HL-60 (cell line): ENCODE results near the gene TMEM263.

Source experiments
- GABPA ChIP-seq: IDR thresholded peaks from 2 replicates; pipeline ENCODE4 v1.6.1; 2012; ENCODE audit warnings: low read depth
- POLR2AphosphoS5 ChIP-seq: IDR thresholded peaks from 2 replicates; pipeline ENCODE4 v1.6.1; 2012; ENCODE audit warnings: low read depth
- SPI1 ChIP-seq: IDR thresholded peaks from 2 replicates; pipeline ENCODE4 v1.6.1; 2012; ENCODE audit warnings: low read depth, mild to moderate bottlenecking, borderline replicate concordance
- TF ChIP-seq, protein P1 (sequence below): IDR thresholded peaks from 2 replicates; pipeline ENCODE4 v1.6.1; 2012; ENCODE audit warnings: low read depth; ENCODE audit not compliant: insufficient replicate concordance
- TF ChIP-seq, protein P2 (sequence below): IDR thresholded peaks from one replicate; pipeline ENCODE4 v1.5.1; 2011; ENCODE audit warnings: low read length, control low read depth, inconsistent platforms; ENCODE audit not compliant: insufficient read depth

DNA sequence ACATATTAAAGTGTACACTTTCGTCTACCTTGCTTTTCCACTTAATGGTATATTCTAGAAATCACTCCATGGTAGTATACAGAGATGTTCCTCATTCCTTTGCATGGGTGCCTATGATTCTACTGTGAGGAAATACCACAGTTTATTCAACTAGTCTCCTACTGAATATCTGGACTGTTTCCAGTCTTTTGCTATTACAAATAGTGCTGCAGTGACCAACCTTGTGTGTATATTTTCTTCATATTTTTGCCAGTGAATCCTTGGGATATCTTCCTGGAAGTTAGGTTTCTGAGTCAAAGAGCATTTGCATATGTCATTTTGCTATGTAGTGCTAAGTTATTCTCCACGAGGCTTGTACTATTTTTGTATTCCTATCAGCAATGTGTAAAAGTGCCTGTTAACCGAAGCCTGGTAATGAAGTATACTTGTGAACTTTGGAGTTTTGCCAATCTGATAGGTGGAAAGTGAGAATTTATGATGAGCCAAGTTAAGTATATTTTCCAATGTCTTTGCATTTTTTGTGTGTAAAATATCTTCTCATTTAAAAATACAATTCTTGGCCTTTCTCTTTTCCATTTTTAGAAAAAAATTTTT lies 31.3 kb upstream of the TMEM263 start:
- TF ChIP-seq, protein P1, sequence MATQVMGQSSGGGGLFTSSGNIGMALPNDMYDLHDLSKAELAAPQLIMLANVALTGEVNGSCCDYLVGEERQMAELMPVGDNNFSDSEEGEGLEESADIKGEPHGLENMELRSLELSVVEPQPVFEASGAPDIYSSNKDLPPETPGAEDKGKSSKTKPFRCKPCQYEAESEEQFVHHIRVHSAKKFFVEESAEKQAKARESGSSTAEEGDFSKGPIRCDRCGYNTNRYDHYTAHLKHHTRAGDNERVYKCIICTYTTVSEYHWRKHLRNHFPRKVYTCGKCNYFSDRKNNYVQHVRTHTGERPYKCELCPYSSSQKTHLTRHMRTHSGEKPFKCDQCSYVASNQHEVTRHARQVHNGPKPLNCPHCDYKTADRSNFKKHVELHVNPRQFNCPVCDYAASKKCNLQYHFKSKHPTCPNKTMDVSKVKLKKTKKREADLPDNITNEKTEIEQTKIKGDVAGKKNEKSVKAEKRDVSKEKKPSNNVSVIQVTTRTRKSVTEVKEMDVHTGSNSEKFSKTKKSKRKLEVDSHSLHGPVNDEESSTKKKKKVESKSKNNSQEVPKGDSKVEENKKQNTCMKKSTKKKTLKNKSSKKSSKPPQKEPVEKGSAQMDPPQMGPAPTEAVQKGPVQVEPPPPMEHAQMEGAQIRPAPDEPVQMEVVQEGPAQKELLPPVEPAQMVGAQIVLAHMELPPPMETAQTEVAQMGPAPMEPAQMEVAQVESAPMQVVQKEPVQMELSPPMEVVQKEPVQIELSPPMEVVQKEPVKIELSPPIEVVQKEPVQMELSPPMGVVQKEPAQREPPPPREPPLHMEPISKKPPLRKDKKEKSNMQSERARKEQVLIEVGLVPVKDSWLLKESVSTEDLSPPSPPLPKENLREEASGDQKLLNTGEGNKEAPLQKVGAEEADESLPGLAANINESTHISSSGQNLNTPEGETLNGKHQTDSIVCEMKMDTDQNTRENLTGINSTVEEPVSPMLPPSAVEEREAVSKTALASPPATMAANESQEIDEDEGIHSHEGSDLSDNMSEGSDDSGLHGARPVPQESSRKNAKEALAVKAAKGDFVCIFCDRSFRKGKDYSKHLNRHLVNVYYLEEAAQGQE: no peak
- TF ChIP-seq, protein P2, sequence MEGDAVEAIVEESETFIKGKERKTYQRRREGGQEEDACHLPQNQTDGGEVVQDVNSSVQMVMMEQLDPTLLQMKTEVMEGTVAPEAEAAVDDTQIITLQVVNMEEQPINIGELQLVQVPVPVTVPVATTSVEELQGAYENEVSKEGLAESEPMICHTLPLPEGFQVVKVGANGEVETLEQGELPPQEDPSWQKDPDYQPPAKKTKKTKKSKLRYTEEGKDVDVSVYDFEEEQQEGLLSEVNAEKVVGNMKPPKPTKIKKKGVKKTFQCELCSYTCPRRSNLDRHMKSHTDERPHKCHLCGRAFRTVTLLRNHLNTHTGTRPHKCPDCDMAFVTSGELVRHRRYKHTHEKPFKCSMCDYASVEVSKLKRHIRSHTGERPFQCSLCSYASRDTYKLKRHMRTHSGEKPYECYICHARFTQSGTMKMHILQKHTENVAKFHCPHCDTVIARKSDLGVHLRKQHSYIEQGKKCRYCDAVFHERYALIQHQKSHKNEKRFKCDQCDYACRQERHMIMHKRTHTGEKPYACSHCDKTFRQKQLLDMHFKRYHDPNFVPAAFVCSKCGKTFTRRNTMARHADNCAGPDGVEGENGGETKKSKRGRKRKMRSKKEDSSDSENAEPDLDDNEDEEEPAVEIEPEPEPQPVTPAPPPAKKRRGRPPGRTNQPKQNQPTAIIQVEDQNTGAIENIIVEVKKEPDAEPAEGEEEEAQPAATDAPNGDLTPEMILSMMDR: no peak
- TF ChIP-seq POLR2AphosphoS5 (no peak), GABPA (no peak), SPI1 (no peak)
